ENCODE measurements around the gene TRIM62.

DNA sequence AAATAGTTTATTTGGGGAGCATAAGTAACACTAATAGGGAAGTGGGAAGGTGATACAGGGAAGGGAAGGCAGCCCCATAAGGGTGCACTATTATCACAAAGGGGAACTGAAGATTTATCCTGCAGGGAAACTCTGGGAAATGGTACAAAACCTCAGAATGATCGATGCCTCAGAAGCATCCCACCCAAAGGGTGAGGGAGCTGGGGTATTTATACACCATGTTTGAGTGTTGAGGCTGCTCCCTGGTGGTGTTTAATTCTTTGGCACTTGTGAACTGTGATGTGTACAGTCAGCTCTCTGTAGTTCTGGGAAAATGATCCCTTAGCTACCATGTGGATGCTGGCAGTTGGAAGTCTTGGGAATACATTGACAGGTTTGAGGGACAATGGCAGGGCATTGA lies 5.1 kb upstream of the TRIM62 start:
- TF ChIP-seq, protein P1, sequence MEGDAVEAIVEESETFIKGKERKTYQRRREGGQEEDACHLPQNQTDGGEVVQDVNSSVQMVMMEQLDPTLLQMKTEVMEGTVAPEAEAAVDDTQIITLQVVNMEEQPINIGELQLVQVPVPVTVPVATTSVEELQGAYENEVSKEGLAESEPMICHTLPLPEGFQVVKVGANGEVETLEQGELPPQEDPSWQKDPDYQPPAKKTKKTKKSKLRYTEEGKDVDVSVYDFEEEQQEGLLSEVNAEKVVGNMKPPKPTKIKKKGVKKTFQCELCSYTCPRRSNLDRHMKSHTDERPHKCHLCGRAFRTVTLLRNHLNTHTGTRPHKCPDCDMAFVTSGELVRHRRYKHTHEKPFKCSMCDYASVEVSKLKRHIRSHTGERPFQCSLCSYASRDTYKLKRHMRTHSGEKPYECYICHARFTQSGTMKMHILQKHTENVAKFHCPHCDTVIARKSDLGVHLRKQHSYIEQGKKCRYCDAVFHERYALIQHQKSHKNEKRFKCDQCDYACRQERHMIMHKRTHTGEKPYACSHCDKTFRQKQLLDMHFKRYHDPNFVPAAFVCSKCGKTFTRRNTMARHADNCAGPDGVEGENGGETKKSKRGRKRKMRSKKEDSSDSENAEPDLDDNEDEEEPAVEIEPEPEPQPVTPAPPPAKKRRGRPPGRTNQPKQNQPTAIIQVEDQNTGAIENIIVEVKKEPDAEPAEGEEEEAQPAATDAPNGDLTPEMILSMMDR (IDR thresholded peaks at IDR 0.05; ENCODE audit: low read length), result no peak
- no peak for TF ChIP-seq EZH2 (optimal IDR thresholded peaks at IDR 0.05; ENCODE audit: low read depth, low read length)
